GM19351 (cell line): Measurements from ENCODE around the gene PDE11A.

Experiments
- ATAC-seq: cut with Tn5 transposase; IDR thresholded peaks from one replicate; pipeline ENCODE4 v1.9.1; 2021; ENCODE audit warnings: mild to moderate bottlenecking, moderate library complexity; ENCODE audit not compliant: unreplicated experiment

The PDE11A gene

GRCh38 chr2:177730792-177731191 lies 341.8 kb downstream of the PDE11A start:
- ATAC-seq = no peak

GRCh38 chr2:177730363-177730762 lies 342.2 kb downstream of the PDE11A start:
- no peak for ATAC-seq

DNA sequence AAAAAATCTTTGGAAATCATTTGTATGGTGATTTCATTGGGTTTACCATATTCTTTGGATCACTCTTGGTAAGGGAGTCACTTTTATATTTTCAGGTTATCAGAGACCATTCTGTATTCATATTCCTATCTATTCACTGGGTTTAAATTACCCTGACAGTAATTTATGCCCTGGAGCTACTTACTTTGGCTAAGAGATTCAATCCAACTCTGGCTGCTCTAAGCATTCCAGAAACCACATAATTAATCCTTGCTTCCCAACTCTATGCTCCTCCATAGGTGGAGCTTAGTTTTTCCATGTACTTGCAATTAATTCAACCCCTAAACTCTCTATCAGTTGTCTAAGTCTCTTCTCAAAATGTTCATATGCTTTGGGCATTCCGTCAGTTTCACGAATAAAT lies 343.7 kb downstream of the PDE11A start:
- ATAC-seq = no peak

- ATAC-seq = no peak
Measured at GRCh38 chr2:177728399-177728765, 344.2 kb downstream of the PDE11A start.

DNA sequence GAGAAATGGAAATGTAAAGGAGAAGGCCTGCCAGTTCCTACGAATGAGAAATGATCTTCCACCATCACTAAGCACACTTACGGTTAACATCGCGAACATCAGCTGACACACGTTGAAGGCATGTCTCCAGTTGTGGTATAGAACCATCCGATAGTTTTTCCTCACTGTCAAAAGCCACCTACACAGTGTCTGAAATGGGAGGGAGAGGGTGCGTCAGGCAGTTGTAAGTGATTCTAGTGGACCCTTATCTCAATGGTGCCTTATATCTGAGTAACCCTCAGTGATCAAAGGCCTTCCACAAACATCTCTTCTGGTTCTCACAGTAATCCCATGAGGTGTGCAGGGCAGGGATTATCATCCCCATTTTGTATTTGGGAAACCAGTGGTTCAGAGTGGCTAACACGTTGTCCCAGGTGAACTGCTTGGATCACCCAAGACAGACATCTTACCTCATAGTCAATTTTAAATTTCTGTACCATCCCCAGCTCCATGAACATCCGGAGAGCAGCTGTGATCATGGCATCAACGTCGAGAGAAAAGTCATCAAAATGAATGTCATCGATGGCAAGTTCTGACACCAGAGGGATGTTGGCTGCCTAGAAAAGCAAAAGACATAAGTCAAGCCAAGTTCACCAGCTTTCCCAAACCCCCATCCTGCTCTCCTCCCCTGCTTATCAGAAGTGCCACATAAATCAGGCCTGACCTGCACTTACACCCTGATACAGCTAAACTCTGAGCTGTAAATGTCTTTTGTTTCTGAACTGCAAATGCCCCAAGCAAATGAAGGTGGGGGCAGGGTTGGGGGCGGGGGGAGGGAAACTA lies 344.8 kb downstream of the PDE11A start:
- no peak for ATAC-seq

DNA sequence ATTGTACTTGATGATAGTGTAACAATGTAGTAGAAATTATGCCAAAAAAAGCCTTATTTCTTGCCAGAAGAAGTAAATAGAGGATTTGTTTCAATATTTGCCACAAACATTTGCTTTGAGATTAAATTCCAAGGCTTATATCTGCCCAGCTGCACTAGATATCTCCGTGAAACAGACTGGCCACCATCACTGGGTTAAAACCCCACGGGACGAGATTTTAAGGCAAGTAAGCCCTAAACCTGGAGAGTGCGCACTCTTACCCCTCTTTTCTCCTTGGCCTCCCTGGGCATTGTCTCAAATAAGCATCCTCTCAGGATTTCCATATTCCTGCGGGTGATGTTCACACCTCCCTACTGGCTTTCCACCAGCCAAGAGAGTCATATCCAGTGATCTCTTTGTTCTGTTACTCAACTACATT lies 345.6 kb downstream of the PDE11A start:
- no peak for ATAC-seq

DNA sequence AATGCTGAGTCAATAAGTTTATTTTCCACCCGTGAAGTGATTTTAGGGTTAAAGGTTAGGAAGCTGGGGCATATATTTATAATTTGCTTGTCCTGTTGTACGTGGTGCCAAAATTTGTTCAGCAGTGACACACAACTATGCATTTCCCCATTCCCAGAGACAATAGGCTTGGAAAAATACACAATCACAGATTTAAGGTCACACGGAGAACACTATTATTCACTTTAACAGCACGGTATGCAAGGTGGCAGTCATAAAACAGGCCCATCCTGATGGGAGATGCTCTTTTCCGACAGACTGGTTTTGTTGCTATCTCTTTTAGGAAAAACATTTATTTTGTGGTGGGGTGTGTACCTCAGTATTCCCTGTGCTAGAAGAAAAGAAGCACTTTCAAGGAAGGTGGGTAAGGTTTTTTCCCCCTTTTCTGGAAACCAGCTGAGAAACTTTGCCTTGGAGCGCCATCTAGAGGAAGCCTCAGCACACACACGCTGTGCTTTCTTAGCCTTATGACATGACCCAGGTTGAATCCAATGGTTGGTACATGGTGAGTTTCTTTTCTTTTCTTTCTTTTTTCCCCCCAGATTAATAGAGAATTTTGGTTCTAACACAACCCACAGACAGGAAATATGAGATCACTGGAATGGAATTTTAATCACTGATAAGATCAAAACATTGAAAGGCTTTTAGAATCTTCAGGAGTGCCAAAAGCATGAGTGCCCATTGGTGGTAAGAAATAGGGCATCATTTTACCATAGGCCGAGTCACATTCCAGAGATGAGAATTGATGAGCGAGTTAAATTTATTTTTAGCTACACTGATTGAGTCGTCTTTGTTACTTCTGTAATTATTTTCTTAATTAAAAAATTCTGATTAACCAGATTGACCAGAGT lies 347.9 kb downstream of the PDE11A start:
- ATAC-seq = no peak

DNA sequence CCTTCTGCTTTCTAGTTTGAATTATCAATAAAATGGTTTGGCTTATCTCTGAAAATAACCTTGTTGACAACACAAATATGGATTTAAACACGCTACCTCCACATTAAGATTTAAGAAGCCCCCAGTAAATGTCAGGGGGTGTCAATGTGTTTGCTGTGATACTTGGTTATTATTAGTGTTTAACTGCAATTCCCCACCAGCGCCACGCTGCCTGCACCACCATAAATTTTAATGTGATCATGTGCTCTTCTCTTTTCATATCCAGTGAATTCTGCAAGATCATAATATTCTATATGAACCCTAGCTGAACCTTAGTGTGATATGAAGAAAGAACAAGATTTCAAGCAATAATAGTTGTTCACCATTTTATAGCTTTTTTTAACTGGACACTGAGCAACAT lies 349.3 kb downstream of the PDE11A start:
- no peak for ATAC-seq

GRCh38 chr2:177721818-177722567 lies 350.6 kb downstream of the PDE11A start:
- no peak for ATAC-seq

- ATAC-seq = no peak
Measured at GRCh38 chr2:177721087-177721486, 351.5 kb downstream of the PDE11A start.

DNA sequence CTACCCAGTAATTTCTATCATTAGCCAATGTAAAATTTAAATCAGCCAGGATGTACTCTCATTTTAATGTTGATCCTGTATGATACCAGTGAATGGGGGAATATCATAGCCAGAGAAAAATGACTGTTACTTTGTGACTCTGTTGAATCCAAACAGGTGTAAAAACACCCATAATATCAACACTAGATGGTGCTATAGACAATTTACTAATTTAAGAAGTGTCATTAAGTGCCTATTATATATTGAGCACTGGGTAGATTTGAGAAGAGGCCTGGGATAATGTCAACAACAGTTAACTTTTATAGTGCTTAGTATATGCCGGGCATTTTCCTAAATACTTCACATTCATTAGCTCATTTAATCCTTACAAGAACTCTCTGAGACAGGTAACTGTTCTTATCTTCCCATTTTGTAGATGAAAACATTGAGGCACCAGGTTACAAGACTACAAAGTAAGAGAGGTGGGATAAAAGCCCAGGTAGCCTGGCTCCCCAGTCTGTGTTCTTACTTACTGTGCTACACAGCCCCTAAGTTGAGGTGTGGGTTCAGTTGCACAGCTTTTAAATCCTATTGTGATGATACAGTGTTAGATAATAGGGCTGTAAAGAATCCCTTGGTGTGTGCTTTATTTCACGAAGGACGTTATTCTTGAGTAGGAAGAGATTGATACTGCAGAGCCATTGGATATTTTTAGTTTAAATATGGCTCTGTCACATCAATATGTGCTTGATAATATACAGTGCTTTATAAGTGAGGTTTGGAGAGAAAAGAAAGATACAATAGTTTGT lies 354.6 kb downstream of the PDE11A start:
- ATAC-seq = no peak

- ATAC-seq = no peak
Measured at GRCh38 chr2:177716484-177716883, 356.1 kb downstream of the PDE11A start.

GRCh38 chr2:177715771-177716170 lies 356.8 kb downstream of the PDE11A start:
- ATAC-seq = no peak

DNA sequence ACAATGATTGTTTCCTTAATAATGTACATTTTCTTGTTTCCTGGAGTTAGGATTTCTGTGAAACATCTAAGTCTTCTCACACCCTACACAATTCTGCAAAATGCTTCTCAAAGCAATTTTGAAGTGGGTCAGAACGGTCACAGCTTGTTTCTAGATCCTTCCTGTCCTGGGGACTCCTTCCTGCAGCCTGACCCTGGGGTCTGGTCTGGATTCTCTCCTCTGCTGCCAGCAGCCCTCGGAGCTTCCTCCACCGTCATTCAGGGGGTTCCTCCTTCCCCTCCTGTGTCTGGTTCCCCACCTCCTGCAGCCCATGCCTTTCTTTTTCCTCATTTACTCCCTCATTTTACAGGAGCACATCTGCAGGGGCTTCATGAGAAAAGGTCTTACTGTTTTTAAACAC lies 357.9 kb downstream of the PDE11A start:
- ATAC-seq = no peak

DNA sequence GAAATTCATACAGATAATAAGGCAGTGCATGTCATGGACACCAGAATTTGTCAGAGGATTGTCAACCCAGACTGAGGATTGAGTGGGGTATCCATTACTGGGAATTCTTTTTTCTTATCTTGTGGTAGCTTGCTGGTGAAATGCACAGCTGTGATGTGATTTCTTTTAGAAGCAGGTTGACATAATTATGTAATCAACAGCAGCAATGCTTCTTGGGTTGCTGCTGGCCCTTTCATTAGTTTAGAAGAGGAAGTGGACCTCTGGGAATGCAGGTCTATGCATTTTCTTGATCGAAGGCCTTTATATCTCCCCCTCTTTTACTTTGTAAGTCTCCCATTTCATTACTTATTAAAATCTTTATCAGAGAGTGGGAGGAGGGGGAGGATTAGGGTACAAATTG lies 360.1 kb downstream of the PDE11A start:
- ATAC-seq = no peak

DNA sequence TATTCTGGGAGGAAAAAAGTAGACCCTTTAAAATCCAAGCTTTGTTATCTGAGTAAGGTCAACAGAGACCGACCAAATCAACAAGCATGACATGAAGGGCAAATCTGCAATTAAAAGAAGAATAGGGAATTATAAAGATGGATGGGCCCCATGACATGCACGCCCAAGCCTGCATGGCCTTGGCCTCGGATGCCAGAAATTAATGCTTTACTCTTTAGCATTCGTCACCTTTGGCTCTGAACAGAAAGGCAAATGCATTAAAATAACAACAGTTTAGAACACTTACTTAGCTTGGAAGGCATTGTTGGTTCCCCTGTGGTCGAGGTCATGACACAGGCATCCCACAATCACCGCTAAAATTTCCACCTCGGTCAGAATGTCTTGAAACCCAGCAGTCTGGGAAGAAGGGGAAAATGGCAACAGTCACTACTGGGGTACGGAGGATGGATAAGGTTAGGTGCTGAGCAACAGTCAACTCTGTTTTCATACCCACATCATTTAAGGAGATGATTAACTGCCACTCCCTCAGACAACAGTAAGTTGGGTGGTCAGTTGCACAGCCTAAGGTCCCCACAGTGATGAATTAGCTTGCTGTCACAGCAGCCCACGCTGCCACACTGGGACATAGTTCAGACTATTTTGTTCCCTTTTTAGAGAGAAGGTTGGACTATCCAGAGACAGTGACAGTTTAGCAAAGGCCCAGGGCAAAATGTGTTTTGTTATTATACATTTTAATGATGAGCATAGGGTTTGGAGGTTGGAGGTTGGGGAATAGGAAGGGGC lies 360.9 kb downstream of the PDE11A start:
- ATAC-seq = no peak

DNA sequence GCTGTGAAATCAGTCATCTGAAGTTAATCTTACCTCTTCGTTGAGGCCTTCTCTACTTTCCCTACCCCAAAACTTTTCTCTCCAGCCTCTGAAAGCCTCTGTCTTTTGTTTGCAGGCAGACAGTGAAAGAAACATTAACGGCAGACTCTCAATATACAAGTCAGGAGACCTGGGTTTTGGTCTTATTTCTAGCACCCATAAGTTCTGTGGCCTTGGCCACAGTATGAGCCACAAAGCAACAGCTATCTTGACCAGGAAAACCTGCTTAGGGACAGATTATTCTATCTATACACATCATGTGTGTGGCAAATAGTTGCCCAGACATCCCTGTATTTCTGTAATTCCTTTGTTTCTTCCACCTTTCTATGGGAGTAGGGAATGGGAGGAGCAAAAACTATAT lies 361.7 kb downstream of the PDE11A start:
- ATAC-seq = no peak

DNA sequence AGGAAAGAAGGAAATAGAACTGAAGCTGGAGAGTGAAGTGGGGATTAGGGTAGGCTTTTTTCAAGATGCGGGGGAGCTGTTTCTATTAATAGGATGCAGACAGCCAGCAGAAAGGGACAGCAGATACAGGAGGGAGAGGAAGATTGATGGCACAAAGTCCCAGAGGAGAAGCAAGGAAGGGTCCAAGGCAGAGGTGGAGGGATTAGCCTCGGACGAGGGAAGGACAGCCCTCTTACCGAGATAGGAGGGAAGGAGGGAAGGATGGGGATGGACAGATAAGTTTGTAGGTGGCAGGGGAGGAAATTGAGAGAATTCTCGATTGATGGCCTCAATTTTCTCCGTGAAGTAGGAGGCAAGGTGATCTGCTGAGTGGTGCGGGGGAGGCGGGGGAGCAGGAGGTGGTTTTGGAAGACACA lies 362.6 kb downstream of the PDE11A start:
- ATAC-seq = no peak

- ATAC-seq = no peak
Measured at GRCh38 chr2:177708660-177709444, 363.7 kb downstream of the PDE11A start.
